Measurements from ENCODE around the gene NEIL3. TPM values are rescaled to one million over a fixed set of nuclear protein-coding genes. Genes with fewer than 3 reads are reported as not detected.

The NEIL3 gene
- polyA plus RNA-seq, 1 donor (not counting 4 experiments of a cell fraction or from before 2014, with no cell fraction given), result 7.6 TPM

DNA sequence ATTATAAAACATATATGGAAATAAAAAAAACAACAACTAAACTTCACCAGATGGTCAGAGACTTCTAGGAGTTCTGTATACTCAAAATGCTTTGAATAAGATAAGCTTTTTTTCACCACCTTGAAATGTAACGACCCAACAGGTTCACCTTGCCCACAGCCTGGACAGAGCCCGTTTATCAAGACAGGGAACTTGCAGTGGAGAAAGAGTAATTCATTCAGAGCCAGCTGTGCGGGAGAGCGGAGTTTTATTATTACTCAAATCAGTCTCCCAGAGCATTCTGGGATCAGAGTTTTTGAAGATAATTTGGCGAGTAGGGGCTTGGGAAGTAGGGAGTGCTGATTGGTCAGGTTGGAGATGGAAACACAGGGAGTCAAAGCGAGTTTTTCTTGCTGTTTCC is 94.1 kb downstream of the NEIL3 start:
- H3K9me1 ChIP-seq (ENCODE audit: control insufficient read depth, extremely low read depth, insufficient read depth, low read length), result no peaks in the 10 kb centered on the region
- no peak overlapping the region for H3K4me2 ChIP-seq (ENCODE audit: control insufficient read depth, extremely low read depth, insufficient read depth, low read depth, low read length)
- no peak for DNase-seq (ENCODE audit: low read depth, low spot score)
- H3K4me3 ChIP-seq (ENCODE audit: control insufficient read depth in 2 of 3, extremely low read depth in 1 of 3, insufficient read depth in 2 of 3, low read depth in 1 of 3, low read length in 3 of 3), result no peak overlapping the region
- no peak for TF ChIP-seq EZH2 (IDR thresholded peaks at IDR 0.05; ENCODE audit: low read length)
- TF ChIP-seq, protein P1, sequence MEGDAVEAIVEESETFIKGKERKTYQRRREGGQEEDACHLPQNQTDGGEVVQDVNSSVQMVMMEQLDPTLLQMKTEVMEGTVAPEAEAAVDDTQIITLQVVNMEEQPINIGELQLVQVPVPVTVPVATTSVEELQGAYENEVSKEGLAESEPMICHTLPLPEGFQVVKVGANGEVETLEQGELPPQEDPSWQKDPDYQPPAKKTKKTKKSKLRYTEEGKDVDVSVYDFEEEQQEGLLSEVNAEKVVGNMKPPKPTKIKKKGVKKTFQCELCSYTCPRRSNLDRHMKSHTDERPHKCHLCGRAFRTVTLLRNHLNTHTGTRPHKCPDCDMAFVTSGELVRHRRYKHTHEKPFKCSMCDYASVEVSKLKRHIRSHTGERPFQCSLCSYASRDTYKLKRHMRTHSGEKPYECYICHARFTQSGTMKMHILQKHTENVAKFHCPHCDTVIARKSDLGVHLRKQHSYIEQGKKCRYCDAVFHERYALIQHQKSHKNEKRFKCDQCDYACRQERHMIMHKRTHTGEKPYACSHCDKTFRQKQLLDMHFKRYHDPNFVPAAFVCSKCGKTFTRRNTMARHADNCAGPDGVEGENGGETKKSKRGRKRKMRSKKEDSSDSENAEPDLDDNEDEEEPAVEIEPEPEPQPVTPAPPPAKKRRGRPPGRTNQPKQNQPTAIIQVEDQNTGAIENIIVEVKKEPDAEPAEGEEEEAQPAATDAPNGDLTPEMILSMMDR (optimal IDR thresholded peaks at IDR 0.05 in 1 of 3, IDR thresholded peaks at IDR 0.05 in 1 of 3, conservative IDR thresholded peaks at IDR 0.05 in 1 of 3; ENCODE audit: extremely low read depth in 1 of 3, insufficient read depth in 2 of 3, low read length in 3 of 3), result no peak
- dilution Hi-C loops (cut with MboI; ENCODE audit: extremely low pct_ligation_motif_present, low sequenced_read_pairs), result no loop called here
- H4K20me1 ChIP-seq (ENCODE audit: control insufficient read depth, extremely low read depth, insufficient read depth, low read length), result no peaks in the 10 kb centered on the region
- H3K4me1 ChIP-seq (ENCODE audit: control insufficient read depth, extremely low read depth, insufficient read depth, low read length), result no peaks in the 10 kb centered on the region
- no peaks in the 10 kb centered on the region for H3K36me3 ChIP-seq (ENCODE audit: control insufficient read depth in 2 of 2, extremely low read depth in 1 of 2, insufficient read depth in 2 of 2, low read length in 2 of 2)
- no peak overlapping the region for H2AFZ ChIP-seq (ENCODE audit: control insufficient read depth, low read length)
- H3K79me2 ChIP-seq (ENCODE audit: control insufficient read depth, insufficient read depth, low read length), result no peaks in the 10 kb centered on the region
- H3K27ac ChIP-seq (ENCODE audit: control insufficient read depth, insufficient read depth, low read length), result no peak overlapping the region
- no peak for FAIRE-seq
- no peaks in the 10 kb centered on the region for H3K27me3 ChIP-seq (ENCODE audit: control insufficient read depth, extremely low read depth, insufficient read depth, low read length)
- no peak overlapping the region for H3K9ac ChIP-seq (ENCODE audit: control insufficient read depth, extremely low read depth, insufficient read depth, low read length)
- no peaks in the 10 kb centered on the region for H3K9me3 ChIP-seq (ENCODE audit: control insufficient read depth, low read depth, low read length)

DNA sequence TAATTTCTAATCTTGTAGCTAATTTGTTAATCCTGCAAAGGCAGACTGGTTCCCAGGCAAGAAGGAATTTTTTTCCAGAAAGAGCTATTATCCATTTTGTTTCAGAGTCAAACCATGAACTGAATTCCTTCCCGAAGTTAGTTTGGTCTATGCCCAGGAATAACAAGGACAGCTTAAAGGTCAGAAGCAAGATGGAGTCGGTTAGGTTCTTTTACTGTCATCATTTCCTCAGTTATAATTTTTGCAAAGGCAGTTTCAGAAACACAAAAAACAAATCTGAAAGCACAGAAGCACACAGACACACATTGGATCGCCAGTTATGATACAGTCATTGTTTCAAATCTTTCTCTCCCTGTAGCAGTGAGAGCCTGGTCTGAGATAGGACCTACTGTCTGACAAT is 94.7 kb downstream of the NEIL3 start:
- Histone ChIP-seq H3K4me3 (ENCODE audit: control insufficient read depth in 2 of 3, extremely low read depth in 1 of 3, insufficient read depth in 2 of 3, low read depth in 1 of 3, low read length in 3 of 3) (no peak overlapping the region), H3K27me3 (ENCODE audit: control insufficient read depth, extremely low read depth, insufficient read depth, low read length) (no peaks in the 10 kb centered on the region), H3K9me1 (ENCODE audit: control insufficient read depth, extremely low read depth, insufficient read depth, low read length) (no peaks in the 10 kb centered on the region), H3K27ac (ENCODE audit: control insufficient read depth, insufficient read depth, low read length) (no peak overlapping the region), H2AFZ (ENCODE audit: control insufficient read depth, low read length) (no peak overlapping the region), H3K36me3 (ENCODE audit: control insufficient read depth in 2 of 2, extremely low read depth in 1 of 2, insufficient read depth in 2 of 2, low read length in 2 of 2) (no peaks in the 10 kb centered on the region), H3K9ac (ENCODE audit: control insufficient read depth, extremely low read depth, insufficient read depth, low read length) (no peak overlapping the region), H4K20me1 (ENCODE audit: control insufficient read depth, extremely low read depth, insufficient read depth, low read length) (no peaks in the 10 kb centered on the region), H3K4me1 (ENCODE audit: control insufficient read depth, extremely low read depth, insufficient read depth, low read length) (no peaks in the 10 kb centered on the region), H3K4me2 (ENCODE audit: control insufficient read depth, extremely low read depth, insufficient read depth, low read depth, low read length) (no peak overlapping the region), H3K9me3 (ENCODE audit: control insufficient read depth, low read depth, low read length) (no peaks in the 10 kb centered on the region), H3K79me2 (ENCODE audit: control insufficient read depth, insufficient read depth, low read length) (no peaks in the 10 kb centered on the region)
- FAIRE-seq (no peak), DNase-seq (ENCODE audit: low read depth, low spot score) (no peak)
- TF ChIP-seq, protein P1 (optimal IDR thresholded peaks at IDR 0.05 in 1 of 3, IDR thresholded peaks at IDR 0.05 in 1 of 3, conservative IDR thresholded peaks at IDR 0.05 in 1 of 3; ENCODE audit: extremely low read depth in 1 of 3, insufficient read depth in 2 of 3, low read length in 3 of 3), result no peak
- TF ChIP-seq EZH2 (IDR thresholded peaks at IDR 0.05; ENCODE audit: low read length), result no peak
- dilution Hi-C loops (cut with MboI; ENCODE audit: extremely low pct_ligation_motif_present, low sequenced_read_pairs), result no loop called here

Data from keratinocyte (primary cell).